Ishikawa (cell line): Measurements from ENCODE around the gene ASMTL.

Source experiments
- CEBPB ChIP-seq: IDR thresholded peaks from 2 replicates; pipeline ENCODE4 v1.6.1; 2012
- CREB1 ChIP-seq: IDR thresholded peaks from 2 replicates; pipeline ENCODE4 v1.6.1; 2012; ENCODE audit warnings: low read depth
- EGR1 ChIP-seq: IDR thresholded peaks from 2 replicates; pipeline ENCODE4 v1.6.1; 2012
- EP300 ChIP-seq: IDR thresholded peaks from 2 replicates; pipeline ENCODE4 v1.6.1; 2012; ENCODE audit warnings: borderline replicate concordance
- FOXM1 ChIP-seq: IDR thresholded peaks from 2 replicates; pipeline ENCODE4 v1.6.1; 2012; ENCODE audit warnings: low read depth, borderline replicate concordance
- NFIC ChIP-seq: IDR thresholded peaks from 2 replicates; pipeline ENCODE4 v1.6.1; 2012
- RAD21 ChIP-seq: IDR thresholded peaks from 2 replicates; pipeline ENCODE4 v1.6.1; 2012; ENCODE audit warnings: low read depth
- TAF1 ChIP-seq: IDR thresholded peaks from 2 replicates; pipeline ENCODE4 v1.6.1; 2012; ENCODE audit warnings: low read depth, mild to moderate bottlenecking
- TCF12 ChIP-seq: IDR thresholded peaks from 2 replicates; pipeline ENCODE4 v1.6.1; 2012; ENCODE audit warnings: low read depth
- TEAD4 ChIP-seq: IDR thresholded peaks from 2 replicates; pipeline ENCODE4 v1.6.1; 2012
- USF1 ChIP-seq: IDR thresholded peaks from 2 replicates; pipeline ENCODE4 v1.6.1; 2012
- YY1 ChIP-seq: IDR thresholded peaks from 2 replicates; pipeline ENCODE4 v1.6.1; 2012; ENCODE audit warnings: low read depth
- ZBTB7A ChIP-seq: IDR thresholded peaks from 2 replicates; pipeline ENCODE4 v1.6.1; 2012; ENCODE audit warnings: low read depth
- TF ChIP-seq, protein P1 (sequence below): IDR thresholded peaks from 2 replicates; pipeline ENCODE4 v1.6.1; 2012; ENCODE audit warnings: low read depth, mild to moderate bottlenecking
- TF ChIP-seq, protein P2 (sequence below): IDR thresholded peaks from 2 replicates; pipeline ENCODE4 v1.6.1; 2012

The ASMTL gene

DNA sequence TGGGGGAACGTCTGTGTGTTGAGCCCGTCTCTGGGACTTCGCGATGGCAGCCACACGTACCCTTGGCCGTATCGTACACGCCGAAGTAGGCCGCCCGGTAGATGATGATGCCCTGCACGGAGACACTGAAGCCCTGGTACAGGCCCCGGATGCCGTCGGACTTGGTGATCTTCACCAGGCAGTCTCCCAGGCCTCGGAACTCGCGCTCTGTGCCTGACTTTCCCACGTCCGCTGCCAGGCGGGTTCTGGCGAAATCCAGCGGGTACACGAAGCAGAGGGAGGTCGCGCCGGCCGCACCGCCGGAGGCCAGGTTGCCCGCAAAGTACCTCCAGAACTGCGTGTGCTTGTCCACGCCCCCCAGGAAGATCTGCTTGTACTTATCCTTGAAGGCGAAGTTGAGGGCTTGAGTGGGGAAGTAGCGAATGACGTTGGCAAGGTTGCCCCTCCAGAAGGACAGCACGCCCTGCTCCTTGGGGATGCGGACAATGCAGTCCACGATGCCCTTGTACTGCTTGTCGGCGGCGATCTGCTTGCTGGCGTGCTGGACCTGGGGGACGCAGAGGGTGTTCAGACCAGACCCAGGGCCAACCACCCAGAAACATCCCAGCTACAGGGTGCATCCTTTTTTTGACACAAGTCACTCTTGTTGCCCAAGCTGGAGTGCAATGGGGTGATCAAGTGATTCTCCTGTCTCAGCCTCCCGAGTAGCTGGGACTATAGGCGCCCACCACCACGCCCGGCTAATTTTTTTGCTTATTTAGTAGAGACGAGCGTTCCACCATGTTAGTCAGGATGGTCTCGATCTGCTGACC is 63.3 kb downstream of the ASMTL start:
- no peak for TF ChIP-seq EGR1
- TF ChIP-seq RAD21 = no peak

DNA sequence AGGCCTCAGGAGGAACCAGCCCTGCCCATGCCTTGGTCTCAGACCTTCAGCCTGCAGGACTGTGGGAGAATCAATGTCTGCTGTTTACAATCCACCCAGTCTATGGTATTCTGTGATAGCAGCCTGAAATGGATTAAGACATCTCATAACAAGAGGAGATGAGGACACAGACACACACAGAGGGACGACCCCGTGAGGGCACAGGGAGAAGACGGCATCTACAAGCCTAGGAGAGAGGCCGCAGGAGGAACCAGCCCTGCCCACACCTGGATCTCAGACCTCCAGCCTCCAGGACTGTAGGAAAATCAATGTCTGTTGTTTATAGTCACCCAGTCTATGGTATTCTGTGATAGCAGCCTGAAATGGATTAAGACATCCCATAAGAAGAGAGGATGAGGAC is 64.1 kb downstream of the ASMTL start:
- no peak for TF ChIP-seq ZBTB7A
- TF ChIP-seq CEBPB = no peak
- no peak for TF ChIP-seq FOXM1
- TF ChIP-seq RAD21 = no peak
- TF ChIP-seq CREB1 = no peak
- TF ChIP-seq NFIC = no peak
- TF ChIP-seq EGR1 = no peak
- TF ChIP-seq TCF12 = no peak
- TF ChIP-seq, protein P1, sequence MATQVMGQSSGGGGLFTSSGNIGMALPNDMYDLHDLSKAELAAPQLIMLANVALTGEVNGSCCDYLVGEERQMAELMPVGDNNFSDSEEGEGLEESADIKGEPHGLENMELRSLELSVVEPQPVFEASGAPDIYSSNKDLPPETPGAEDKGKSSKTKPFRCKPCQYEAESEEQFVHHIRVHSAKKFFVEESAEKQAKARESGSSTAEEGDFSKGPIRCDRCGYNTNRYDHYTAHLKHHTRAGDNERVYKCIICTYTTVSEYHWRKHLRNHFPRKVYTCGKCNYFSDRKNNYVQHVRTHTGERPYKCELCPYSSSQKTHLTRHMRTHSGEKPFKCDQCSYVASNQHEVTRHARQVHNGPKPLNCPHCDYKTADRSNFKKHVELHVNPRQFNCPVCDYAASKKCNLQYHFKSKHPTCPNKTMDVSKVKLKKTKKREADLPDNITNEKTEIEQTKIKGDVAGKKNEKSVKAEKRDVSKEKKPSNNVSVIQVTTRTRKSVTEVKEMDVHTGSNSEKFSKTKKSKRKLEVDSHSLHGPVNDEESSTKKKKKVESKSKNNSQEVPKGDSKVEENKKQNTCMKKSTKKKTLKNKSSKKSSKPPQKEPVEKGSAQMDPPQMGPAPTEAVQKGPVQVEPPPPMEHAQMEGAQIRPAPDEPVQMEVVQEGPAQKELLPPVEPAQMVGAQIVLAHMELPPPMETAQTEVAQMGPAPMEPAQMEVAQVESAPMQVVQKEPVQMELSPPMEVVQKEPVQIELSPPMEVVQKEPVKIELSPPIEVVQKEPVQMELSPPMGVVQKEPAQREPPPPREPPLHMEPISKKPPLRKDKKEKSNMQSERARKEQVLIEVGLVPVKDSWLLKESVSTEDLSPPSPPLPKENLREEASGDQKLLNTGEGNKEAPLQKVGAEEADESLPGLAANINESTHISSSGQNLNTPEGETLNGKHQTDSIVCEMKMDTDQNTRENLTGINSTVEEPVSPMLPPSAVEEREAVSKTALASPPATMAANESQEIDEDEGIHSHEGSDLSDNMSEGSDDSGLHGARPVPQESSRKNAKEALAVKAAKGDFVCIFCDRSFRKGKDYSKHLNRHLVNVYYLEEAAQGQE = no peak
- no peak for TF ChIP-seq YY1
- no peak for TF ChIP-seq TAF1
- no peak for TF ChIP-seq TEAD4
- TF ChIP-seq EP300 = no peak
- no peak for TF ChIP-seq USF1
- TF ChIP-seq, protein P2, sequence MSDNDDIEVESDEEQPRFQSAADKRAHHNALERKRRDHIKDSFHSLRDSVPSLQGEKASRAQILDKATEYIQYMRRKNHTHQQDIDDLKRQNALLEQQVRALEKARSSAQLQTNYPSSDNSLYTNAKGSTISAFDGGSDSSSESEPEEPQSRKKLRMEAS = no peak

DNA sequence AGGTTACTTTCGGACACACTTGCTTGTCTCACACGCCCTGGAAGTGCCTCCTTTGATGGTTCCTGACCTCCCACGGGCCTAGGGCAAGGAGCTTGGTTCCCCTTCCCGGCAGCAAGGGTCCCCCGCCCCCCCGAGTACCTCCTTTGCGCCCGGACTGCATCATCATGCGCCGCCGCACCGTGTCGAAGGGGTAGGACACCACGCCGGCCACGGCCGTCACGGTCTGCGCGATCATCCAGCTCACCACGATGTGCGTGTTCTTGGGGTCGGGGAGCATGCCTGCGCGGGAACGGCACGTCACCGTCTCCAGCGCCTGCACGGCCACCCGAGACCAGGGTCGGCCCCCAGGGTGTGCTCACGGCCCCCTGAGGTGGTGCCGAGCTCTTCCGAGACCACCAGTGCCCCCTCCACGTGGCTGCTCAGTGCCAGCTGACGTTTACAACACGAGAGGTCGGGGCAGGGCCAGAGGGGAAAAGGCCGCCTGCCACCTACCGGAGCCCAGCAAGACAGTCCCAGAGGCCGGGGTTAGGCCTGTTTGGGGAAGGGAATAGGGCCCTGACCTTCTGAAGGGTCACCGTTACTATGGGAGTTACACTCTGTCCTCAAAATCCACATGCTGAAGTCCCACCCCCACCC is 65.5 kb downstream of the ASMTL start:
- TF ChIP-seq NFIC (no peak), TAF1 (no peak), RAD21 (no peak), TCF12 (no peak), YY1 (no peak), USF1 (no peak), EP300 (no peak), FOXM1 (no peak), TEAD4 (no peak), CEBPB (no peak), ZBTB7A (no peak), EGR1 (no peak), CREB1 (no peak)
- TF ChIP-seq, protein P2 = no peak
- TF ChIP-seq, protein P1 = no peak

DNA sequence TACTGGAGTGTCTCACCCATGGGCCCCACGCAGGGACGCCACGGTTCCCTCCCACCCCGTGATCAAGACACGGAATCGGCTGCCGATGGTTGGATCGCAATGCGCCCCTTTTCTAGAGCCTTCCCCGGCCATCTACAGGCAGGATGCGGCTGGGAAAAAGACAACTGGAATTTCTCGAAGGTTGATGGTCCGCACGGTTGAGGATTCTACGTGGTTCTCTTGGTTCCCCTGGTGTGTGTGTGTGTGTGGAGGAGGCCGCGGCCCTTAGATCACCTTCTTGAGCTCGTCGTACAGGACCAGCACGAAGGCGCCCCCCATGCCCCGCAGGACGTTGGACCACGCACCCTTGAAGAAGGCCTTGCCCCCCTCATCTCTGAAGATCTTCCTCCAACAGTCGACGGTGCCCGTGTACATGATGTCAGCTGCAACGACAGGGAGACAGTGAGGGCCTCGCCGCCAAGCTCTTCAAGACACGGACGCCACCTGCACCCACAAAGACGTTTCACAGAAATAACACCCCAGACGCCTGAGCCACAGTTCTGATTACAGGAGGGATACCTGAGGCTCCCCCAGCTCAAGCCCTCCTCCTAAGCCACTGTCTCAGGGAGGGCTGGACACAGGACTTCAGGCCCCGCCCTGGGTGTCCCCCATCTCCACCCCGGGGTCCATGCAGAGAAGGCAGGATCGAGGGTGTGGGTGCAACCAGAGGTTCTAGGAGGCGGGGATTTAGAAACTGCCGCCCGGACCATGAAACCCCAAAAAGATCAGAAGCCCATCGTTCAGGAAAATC is 66.2 kb downstream of the ASMTL start:
- TF ChIP-seq EGR1 = no peak
- TF ChIP-seq ZBTB7A = no peak
- no peak for TF ChIP-seq FOXM1
- no peak for TF ChIP-seq USF1
- no peak for TF ChIP-seq YY1
- no peak for TF ChIP-seq TAF1
